SK-N-SH (cell line): ENCODE results near the gene CPNE4. TPM values are rescaled to one million over a fixed set of nuclear protein-coding genes. Genes with fewer than 3 reads are reported as not detected.

ENCODE experiments used
- CTCF ChIA-PET: fragments of 300-600, 350-600 bp; formaldehyde crosslinking; extraction: SDS; loops from one replicate; lab custom pipeline; 2021; lab: Yijun Ruan, JAX
- POLR2A ChIA-PET: fragments of 350-600 bp; sonication (Branson Sonifier 250); formaldehyde crosslinking; extraction: SDS; loops from one replicate; lab custom pipeline; 2020; ENCODE audit warnings: antibody characterized with exemption, inconsistent platforms; lab: Yijun Ruan, JAX
- DNase-seq: peaks from one replicate; pipeline ENCODE4 v3.0.0; 2012
- H2AFZ ChIP-seq: fragments of 200-600 bp; sonication (generic); 2 replicates; pipeline ENCODE4 v1.8.1; 2016; ENCODE audit warnings: antibody characterized with exemption, mild to moderate bottlenecking, low read depth
- H3F3A ChIP-seq: fragments of 200-600 bp; sonication (generic); replicated peaks from 2 replicates; pipeline ENCODE3; 2016; ENCODE audit warnings: antibody characterized with exemption, mild to moderate bottlenecking; ENCODE audit not compliant: insufficient read depth
- H3K27ac ChIP-seq, 2 experiments: fragments of 200-500 bp in 1 of 2; fragments of 200-600 bp in 1 of 2; sonication (Bioruptor generic) in 1 of 2; sonication (generic), shearing (Covaris generic) in 1 of 2; 2 replicates each; pipeline versions ENCODE4 v1.5.1 to v1.6.1; 2014 to 2016; ENCODE audit warnings: low read depth in 2 of 2, inconsistent platforms in 1 of 2, low read length in 1 of 2, mild to moderate bottlenecking in 1 of 2, mixed read lengths in 1 of 2
- H3K27me3 ChIP-seq: fragments of 200-600 bp; sonication (generic), shearing (Covaris generic); 2 replicates; pipeline ENCODE4 v1.6.1; 2016; ENCODE audit warnings: mixed run types; ENCODE audit not compliant: insufficient read depth
- H3K36me3 ChIP-seq, 2 experiments: fragments of 200-500 bp in 1 of 2; fragments of 200-600 bp in 1 of 2; sonication (Bioruptor generic) in 1 of 2; sonication (generic) in 1 of 2; replicated peaks in 1 of 2; 2 replicates each; pipeline versions ENCODE3 to v1.5.1; 2014 to 2016; ENCODE audit warnings: low read length in 1 of 2, mild to moderate bottlenecking in 1 of 2; ENCODE audit not compliant: insufficient read depth in 2 of 2, control insufficient read depth in 1 of 2
- H3K4me1 ChIP-seq, 2 experiments: fragments of 200-500 bp in 1 of 2; fragments of 200-600 bp in 1 of 2; sonication (Bioruptor generic) in 1 of 2; sonication (generic), shearing (Covaris generic) in 1 of 2; 2 replicates each; pipeline versions ENCODE4 v1.5.1 to v1.6.1; 2014 to 2016; ENCODE audit warnings: low read depth in 1 of 2, low read length in 1 of 2, mixed run types in 1 of 2; ENCODE audit not compliant: insufficient read depth in 2 of 2, control insufficient read depth in 1 of 2
- H3K4me2 ChIP-seq: fragments of 200-600 bp; sonication (generic), shearing (Covaris generic); 2 replicates; pipeline ENCODE4 v1.6.1; 2017; ENCODE audit warnings: mixed run types
- H3K4me3 ChIP-seq, 2 experiments: fragments of 200-500 bp in 1 of 2; fragments of 200-600 bp in 1 of 2; sonication (Bioruptor generic) in 1 of 2; sonication (generic), shearing (Covaris generic) in 1 of 2; 2 replicates each; pipeline versions ENCODE4 v1.5.1 to v1.8.1; 2014 to 2016; ENCODE audit warnings: low read depth in 2 of 2, inconsistent platforms in 1 of 2, low read length in 1 of 2, mild to moderate bottlenecking in 1 of 2, mixed read lengths in 1 of 2, moderate library complexity in 1 of 2
- H3K79me2 ChIP-seq: fragments of 200-600 bp; sonication (generic); 2 replicates; pipeline ENCODE4 v1.8.1; 2017; ENCODE audit warnings: mild to moderate bottlenecking; ENCODE audit not compliant: insufficient read depth
- H3K9ac ChIP-seq: fragments of 200-600 bp; sonication (generic); 2 replicates; pipeline ENCODE4 v1.6.1; 2017; ENCODE audit warnings: mixed run types
- H3K9me2 ChIP-seq: fragments of 200-600 bp; sonication (generic); 2 replicates; pipeline ENCODE4 v1.6.1; 2017; ENCODE audit warnings: mixed run types
- H3K9me3 ChIP-seq: fragments of 200-600 bp; sonication (generic); 2 replicates; pipeline ENCODE4 v1.6.1; 2017; ENCODE audit warnings: mixed run types, mild to moderate bottlenecking, moderate library complexity
- H4K20me1 ChIP-seq: fragments of 200-600 bp; sonication (generic); 2 replicates; pipeline ENCODE4 v1.6.1; 2017; ENCODE audit warnings: mild to moderate bottlenecking, mixed run types; ENCODE audit not compliant: insufficient read depth
- CHD2 ChIP-seq: fragments of 150-350 bp; IDR thresholded peaks from 2 replicates; pipeline ENCODE4 v1.6.1; 2018; ENCODE audit warnings: low read length; ENCODE audit not compliant: partially characterized antibody
- CTCF ChIP-seq: fragments of 200-600 bp; sonication (generic); IDR thresholded peaks from 2 replicates; pipeline ENCODE4 v1.6.1; 2017; ENCODE audit warnings: antibody characterized with exemption, mild to moderate bottlenecking, moderate library complexity
- EP300 ChIP-seq, 2 experiments: IDR thresholded peaks; 2 replicates each; pipeline versions ENCODE4 v1.4.0 to v1.6.1; 2012; ENCODE audit warnings: borderline replicate concordance in 1 of 2, low read depth in 1 of 2, low read length in 1 of 2
- EZH2phosphoT487 ChIP-seq: fragments of 200-600 bp; sonication (generic); IDR thresholded peaks from 2 replicates; pipeline ENCODE4 v1.6.1; 2017; ENCODE audit warnings: low read depth, mixed run types, mild to moderate bottlenecking, antibody characterized with exemption, moderate library complexity, borderline replicate concordance
- FOSL2 ChIP-seq: IDR thresholded peaks from 2 replicates; pipeline ENCODE4 v1.4.0; 2012; ENCODE audit warnings: low read depth, mild to moderate bottlenecking, moderate library complexity, borderline replicate concordance
- FOXJ3 ChIP-seq: sonication (generic); formaldehyde crosslinking; IDR thresholded peaks from 2 replicates; pipeline ENCODE4 v1.5.1; 2020; ENCODE audit warnings: mild to moderate bottlenecking, missing genetic modification reagents
- FOXM1 ChIP-seq: IDR thresholded peaks from 2 replicates; pipeline ENCODE4 v1.4.0; 2012; ENCODE audit warnings: low read depth, mild to moderate bottlenecking
- GATA2 ChIP-seq: sonication (generic); formaldehyde crosslinking; IDR thresholded peaks from 2 replicates; pipeline ENCODE4 v1.5.0; 2020; ENCODE audit warnings: mild to moderate bottlenecking, missing genetic modification reagents
- MEF2A ChIP-seq: IDR thresholded peaks from 2 replicates; pipeline ENCODE4 v1.4.0; 2012; ENCODE audit warnings: low read depth, borderline replicate concordance
- MXI1 ChIP-seq: IDR thresholded peaks from 2 replicates; pipeline ENCODE4 v1.6.1; 2012; ENCODE audit warnings: mild to moderate bottlenecking, low read depth, low read length, improper control_type of control experiment
- NFIC ChIP-seq: IDR thresholded peaks from 2 replicates; pipeline ENCODE4 v1.4.0; 2012; ENCODE audit warnings: borderline replicate concordance
- PBX3 ChIP-seq: IDR thresholded peaks from 2 replicates; pipeline ENCODE4; 2012
- POLR2AphosphoS5 ChIP-seq: IDR thresholded peaks from 2 replicates; pipeline ENCODE4 v1.6.1; 2012; ENCODE audit warnings: low read depth, low read length
- RAD21 ChIP-seq: IDR thresholded peaks from 2 replicates; pipeline ENCODE4 v1.6.1; 2012; ENCODE audit warnings: mild to moderate bottlenecking, low read length
- RFX5 ChIP-seq: IDR thresholded peaks from 2 replicates; pipeline ENCODE4 v1.6.1; 2012; ENCODE audit warnings: mild to moderate bottlenecking, improper control_type of control experiment, low read length
- RXRA ChIP-seq: IDR thresholded peaks from 2 replicates; pipeline ENCODE4 v1.4.0; 2012; ENCODE audit warnings: low read depth, mild to moderate bottlenecking, borderline replicate concordance
- SIN3A ChIP-seq: IDR thresholded peaks from 2 replicates; pipeline ENCODE4 v1.6.1; 2012; ENCODE audit warnings: low read depth, mild to moderate bottlenecking, low read length, moderate library complexity, borderline replicate concordance
- SMC3 ChIP-seq: IDR thresholded peaks from 2 replicates; pipeline ENCODE4 v1.6.1; 2012; ENCODE audit warnings: low read depth, low read length, improper control_type of control experiment
- TAF1 ChIP-seq: IDR thresholded peaks from 2 replicates; pipeline ENCODE4 v1.6.1; 2012; ENCODE audit warnings: low read depth, mild to moderate bottlenecking, low read length, moderate library complexity, borderline replicate concordance
- TCF12 ChIP-seq: IDR thresholded peaks from 2 replicates; pipeline ENCODE4 v1.4.0; 2012
- USF1 ChIP-seq: IDR thresholded peaks from 2 replicates; pipeline ENCODE4 v1.4.0; 2012; ENCODE audit warnings: low read depth, borderline replicate concordance
- USF2 ChIP-seq: fragments of 150-350 bp; IDR thresholded peaks from 2 replicates; pipeline ENCODE4 v1.6.1; 2017; ENCODE audit warnings: antibody characterized with exemption, low read length, low read depth, borderline replicate concordance
- WGBS: methylation state at CpG from one replicate; pipeline ENCODE4 v1.1.6; 2017; ENCODE audit warnings: low lambda C conversion rate; 5-methylcytosine and 5-hydroxymethylcytosine counted together
- polyA plus RNA-seq, 3 experiments: library from polyadenylated mRNA; depleted of rRNA; stranded (reverse); fragments of >200 nt; gene quantifications; 2 replicates each; pipeline ENCODE4 v1.2.3, GENCODE V29; 2012

CPNE4 gene
- polyA plus RNA-seq, 1 of the 3 experiments (the other 2 are of a cell fraction), result not detected

GRCh38 chr3:131616719-131617118 lies 418.1 kb downstream of the CPNE4 start:
- no peaks in the 10 kb centered on the region for H3K9me3 ChIP-seq
- ChIA-PET POLR2A (no interaction called here), CTCF (no interaction called here)

GRCh38 chr3:131612745-131613144 lies 422.1 kb downstream of the CPNE4 start:
- POLR2A ChIA-PET, result no interaction called here

More at GRCh38 chr3:131616719-131617118, 418.1 kb downstream of the CPNE4 start:
- no peak for DNase-seq
- Histone ChIP-seq H3K9ac (no peak overlapping the region), H3K9me2 (no peaks in the 10 kb centered on the region), H3K27me3 (no peaks in the 10 kb centered on the region), H3K79me2 (no peaks in the 10 kb centered on the region), H2AFZ (no peak overlapping the region), H4K20me1 (no peaks in the 10 kb centered on the region), H3K4me3 (no peak overlapping the region), H3K4me2 (no peak overlapping the region), H3K4me1 (no peaks in the 10 kb centered on the region), H3K27ac (no peak overlapping the region), H3F3A (no peaks in the 10 kb centered on the region), H3K36me3 (no peaks in the 10 kb centered on the region)
- 20% methylated on average over 3 of the region's 3 CpGs for WGBS
- TF ChIP-seq MXI1, result no peak
- TF ChIP-seq FOXJ3 (CRISPR knock-in tag), result no peak
- no peak for TF ChIP-seq RXRA
- TF ChIP-seq SMC3, result no peak
- no peak for TF ChIP-seq USF1
- no peak for TF ChIP-seq FOXM1
- TF ChIP-seq MEF2A, result no peak
- no peak for TF ChIP-seq RAD21

More at GRCh38 chr3:131612745-131613144, 422.1 kb downstream of the CPNE4 start:
- TF ChIP-seq GATA2 (no peak), TAF1 (no peak), EZH2phosphoT487 (no peak), USF2 (no peak), TCF12 (no peak), RFX5 (no peak), EP300 (IDR thresholded peaks at IDR 0.05; ENCODE audit: borderline replicate concordance in 1 of 2, low read depth in 1 of 2, low read length in 1 of 2) (no peak), CTCF (no peak), RAD21 (no peak), CHD2 (no peak), RXRA (no peak), NFIC (no peak), FOSL2 (no peak), POLR2AphosphoS5 (no peak), PBX3 (no peak), SIN3A (no peak), MXI1 (no peak), FOXM1 (no peak)
- 30% methylated on average over 1 of the region's 1 CpG for WGBS
- no peaks in the 10 kb centered on the region for H3K27me3 ChIP-seq
- no peaks in the 10 kb centered on the region for H3K79me2 ChIP-seq
- no peak for DNase-seq
- no peak overlapping the region for H3K27ac ChIP-seq
- no peaks in the 10 kb centered on the region for H3F3A ChIP-seq
- CTCF ChIA-PET, result no interaction called here
- H4K20me1 ChIP-seq, result no peaks in the 10 kb centered on the region
- H3K9ac ChIP-seq, result no peak overlapping the region
- H3K4me3 ChIP-seq, result no peak overlapping the region
- H3K36me3 ChIP-seq, result no peaks in the 10 kb centered on the region
- H3K4me2 ChIP-seq, result no peak overlapping the region
- no peaks in the 10 kb centered on the region for H3K9me2 ChIP-seq
- H2AFZ ChIP-seq, result no peak overlapping the region
- H3K4me1 ChIP-seq, result no peaks in the 10 kb centered on the region
- H3K9me3 ChIP-seq, result no peaks in the 10 kb centered on the region
